B cell (primary cell): Measurements from ENCODE around the gene ASPSCR1. TPM values are rescaled to one million over a fixed set of nuclear protein-coding genes. Genes with fewer than 3 reads are reported as not detected.

ENCODE experiments used
- ATAC-seq: fragments of 200-7000 bp; cut with Tn5 transposase; one replicate; pipeline ENCODE4 v1.10.0; 2021; ENCODE audit warnings: low read depth, mild to moderate bottlenecking, moderate number of reproducible peaks, moderate library complexity
- CTCF ChIA-PET: fragments of 350-600 bp; sonication (Branson Sonifier 250); formaldehyde crosslinking; loops from one replicate; lab custom pipeline; 2021; ENCODE audit warnings: antibody characterized with exemption, inconsistent platforms; lab: Charles Lee
- POLR2A ChIA-PET: fragments of 350-600 bp; sonication (Branson Sonifier 250); formaldehyde crosslinking; loops from one replicate; lab custom pipeline; 2021; ENCODE audit warnings: antibody characterized with exemption; lab: Charles Lee
- DNase-seq: peaks from one replicate; pipeline ENCODE4 v3.0.0; 2013
- H2AFZ ChIP-seq: 2 replicates; pipeline ENCODE4 v1.6.1; 2012; ENCODE audit warnings: mild to moderate bottlenecking, low read depth, low read length; ENCODE audit not compliant: insufficient read depth, poor library complexity, severe bottlenecking
- H3K27ac ChIP-seq, 2 donors: 1 replicate in 1 of 2; 2 replicates in 1 of 2; pipeline ENCODE4 v1.5.1; 2012 to 2013; ENCODE audit warnings: low read length in 2 of 2, mild to moderate bottlenecking in 2 of 2, moderate library complexity in 1 of 2
- H3K27me3 ChIP-seq, 4 experiments: fragments of 200-600 bp in 1 of 4; sonication (generic) in 1 of 4; replicated peaks in 1 of 4; 1 replicate in 2 of 4; 2 replicates in 2 of 4; pipeline versions ENCODE4 v1.6.1 to v1.7.0; 2013 to 2016; ENCODE audit warnings: low read length in 3 of 4, mild to moderate bottlenecking in 2 of 4, mixed read lengths in 1 of 4, moderate library complexity in 1 of 4; ENCODE audit not compliant: insufficient read depth in 4 of 4, control insufficient read depth in 3 of 4; ENCODE audit errors: control extremely low read depth in 1 of 4
- H3K36me3 ChIP-seq, 2 experiments: replicated peaks in 1 of 2; 1 replicate in 1 of 2; 2 replicates in 1 of 2; pipeline versions ENCODE4 v1.6.1 to v1.7.1; 2013; ENCODE audit warnings: low read length in 1 of 2; ENCODE audit not compliant: insufficient read depth in 2 of 2, control insufficient read depth in 1 of 2; ENCODE audit errors: control extremely low read depth in 1 of 2, extremely low read depth in 1 of 2
- H3K4me1 ChIP-seq, 2 donors: fragments of 200-600 bp in 1 of 2; sonication (generic) in 1 of 2; 1 replicate in 1 of 2; 2 replicates in 1 of 2; pipeline versions ENCODE4 v1.5.1 to v1.6.1; 2013 to 2017; ENCODE audit warnings: low read length in 2 of 2; ENCODE audit not compliant: control insufficient read depth in 2 of 2, insufficient read depth in 2 of 2
- H3K4me2 ChIP-seq: replicated peaks from 2 replicates; pipeline ENCODE3; 2012; ENCODE audit warnings: mild to moderate bottlenecking, low read depth, low read length; ENCODE audit not compliant: poor library complexity, severe bottlenecking
- H3K4me3 ChIP-seq, 5 experiments: fragments of 200-600 bp in 1 of 5; sonication (generic) in 1 of 5; 1 replicate in 3 of 5; 2 replicates in 2 of 5; pipeline versions ENCODE4 v1.5.1 to v1.7.0; 2011 to 2016; ENCODE audit warnings: low read length in 4 of 5, mild to moderate bottlenecking in 4 of 5, low read depth in 2 of 5, control low read depth in 1 of 5, moderate library complexity in 1 of 5; ENCODE audit not compliant: insufficient read depth in 1 of 5; ENCODE audit errors: control extremely low read depth in 1 of 5, extremely low read depth in 1 of 5
- H3K79me2 ChIP-seq: fragments of 200-600 bp; sonication (generic); one replicate; pipeline ENCODE4 v1.6.0; 2016; ENCODE audit warnings: low read length; ENCODE audit not compliant: control insufficient read depth, insufficient read depth
- H3K9ac ChIP-seq: fragments of 200-600 bp; sonication (generic); 2 replicates; pipeline ENCODE4 v1.6.1; 2017; ENCODE audit warnings: mild to moderate bottlenecking, low read length, moderate library complexity
- H3K9me3 ChIP-seq, 3 donors: one replicate each; pipeline versions ENCODE4 v1.6.1 to v1.7.1; 2013; ENCODE audit warnings: low read length in 2 of 3; ENCODE audit not compliant: control insufficient read depth in 2 of 3, insufficient read depth in 1 of 3; ENCODE audit errors: control extremely low read depth in 1 of 3
- H4K20me1 ChIP-seq: 2 replicates; pipeline ENCODE4 v1.6.0; 2012; ENCODE audit warnings: mild to moderate bottlenecking, low read length; ENCODE audit not compliant: insufficient read depth, control insufficient read depth, poor library complexity, severe bottlenecking
- H3K27ac Mint-ChIP-seq: one replicate; pipeline ENCODE4 v1.8.0; 2021; ENCODE audit warnings: mixed read lengths
- H3K27me3 Mint-ChIP-seq: one replicate; pipeline ENCODE4 v1.8.0; 2021; ENCODE audit warnings: mixed read lengths
- H3K4me1 Mint-ChIP-seq: one replicate; pipeline ENCODE4 v1.8.0; 2021; ENCODE audit warnings: mixed read lengths
- H3K4me3 Mint-ChIP-seq: one replicate; pipeline ENCODE4 v1.8.0; 2021; ENCODE audit warnings: mixed read lengths
- H3K9me3 Mint-ChIP-seq: one replicate; pipeline ENCODE4 v1.8.0; 2022; ENCODE audit warnings: mixed read lengths; ENCODE audit not compliant: insufficient read depth
- EZH2 ChIP-seq: IDR thresholded peaks from 2 replicates; pipeline ENCODE4 v1.6.1; 2012; ENCODE audit warnings: borderline replicate concordance, low read depth, mild to moderate bottlenecking, moderate library complexity, low read length; ENCODE audit not compliant: insufficient read depth, poor library complexity, severe bottlenecking
- WGBS: methylation state at CpG from one replicate; pipeline ENCODE4 v1.1.5; 2013; ENCODE audit warnings: missing lambda C conversion rate; ENCODE audit not compliant: insufficient coverage; 5-methylcytosine and 5-hydroxymethylcytosine counted together
- intact Hi-C: fragments of 100-400 bp; cut with micrococcal nuclease; formaldehyde crosslinking; loops from one replicate; pipeline ENCODE4 v1.10.0; 2022
- polyA plus RNA-seq: library from polyadenylated mRNA; depleted of rRNA; stranded (reverse); fragments of >200 nt; gene quantifications from 2 replicates; pipeline ENCODE4 v1.2.3, GENCODE V29; 2012
- total RNA-seq, 2 donors: library from RNA; stranded (reverse); fragments of 120-200 nt in 1 of 2; gene quantifications; 1 replicate in 1 of 2; 2 replicates in 1 of 2; pipeline versions ENCODE4 v1.2.3 to v1.2.4, GENCODE V29; 2013 to 2022
- TF ChIP-seq, protein P1 (sequence below): fragments of 200-600 bp; IDR thresholded peaks from one replicate; pipeline ENCODE4 v1.8.0; 2022; ENCODE audit warnings: antibody characterized with exemption, mild to moderate bottlenecking

ASPSCR1 gene
- total and polyA plus RNA-seq, 2 donors (not counting 1 experiment from before 2014, with no cell fraction given), result 34.0 to 46.7 TPM

DNA sequence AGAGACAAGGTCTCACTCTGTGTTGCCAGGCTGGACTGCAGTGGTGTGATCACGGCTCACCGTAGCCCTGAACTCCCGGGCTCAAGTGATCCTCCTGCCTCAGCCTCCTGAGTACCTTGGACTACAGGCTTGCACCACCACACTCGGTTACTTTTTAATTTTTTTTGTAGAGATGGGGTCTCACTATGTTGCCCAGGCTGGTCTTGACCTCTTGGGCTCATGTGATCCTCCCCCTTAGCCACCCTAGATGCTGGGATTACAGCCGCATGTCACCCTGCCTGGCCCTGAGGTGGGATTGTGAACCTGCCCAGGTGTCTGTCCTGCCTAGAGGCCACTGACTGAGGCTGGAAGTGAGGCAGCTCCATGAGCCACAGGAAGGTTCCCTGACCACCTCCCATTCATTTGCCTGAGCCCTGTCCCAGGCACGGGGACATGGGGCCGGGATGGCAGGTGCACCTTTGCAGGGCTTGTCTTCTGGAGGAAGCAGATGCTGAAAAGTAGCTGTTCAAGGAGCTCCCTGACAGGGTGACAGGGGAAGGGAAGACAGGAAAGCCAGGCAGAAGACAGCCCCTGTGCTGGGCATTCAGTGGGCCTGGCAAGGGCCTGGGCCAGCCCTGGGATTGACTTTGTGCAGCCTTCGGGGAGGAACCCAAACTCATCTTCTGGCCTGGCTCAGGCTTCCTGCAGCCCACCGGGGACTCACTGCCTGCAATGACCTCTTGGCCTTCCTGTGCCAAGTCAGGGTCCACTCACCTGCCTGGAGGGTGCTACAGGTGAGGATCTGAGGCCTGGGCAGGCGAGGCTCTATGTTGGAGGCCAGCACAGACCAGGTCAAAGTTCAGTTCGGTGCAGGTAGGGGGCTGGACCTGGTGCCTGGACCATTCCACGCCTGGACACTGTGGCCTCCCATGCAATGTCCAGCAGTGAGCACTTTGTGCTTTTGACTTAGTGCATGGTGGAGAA is 8.3 kb upstream of the ASPSCR1 start:
- Histone ChIP-seq H3K4me2 (no peak overlapping the region), H2AFZ (no peak overlapping the region), H3K9ac (no peak overlapping the region), H3K9me3 (peaks cover 0 to 7% (median 4%) of the 10 kb centered on the region in 3 donors), H3K4me3 (no peak overlapping the region), H3K79me2 (no peaks in the 10 kb centered on the region), H3K27ac (no peak overlapping the region), H3K36me3 (no peaks in the 10 kb centered on the region), H3K4me1 (peaks cover 24 to 27% of the 10 kb centered on the region in 2 donors), H3K27me3 (peaks cover 0 to 8% (median 2%) of the 10 kb centered on the region in 4 experiments), H4K20me1 (no peaks in the 10 kb centered on the region)
- intact Hi-C loops, result loop anchor here (1.0 kb wide), 1 partner anchor 8 kb away; the partner anchor contains the start of gene ASPSCR1
- Mint-ChIP-seq H3K27ac (no peak overlapping the region), H3K9me3 (no peaks in the 10 kb centered on the region), H3K4me3 (no peak overlapping the region), H3K4me1 (peaks cover 15% of the 10 kb centered on the region), H3K27me3 (no peaks in the 10 kb centered on the region)
- TF ChIP-seq, protein P1, sequence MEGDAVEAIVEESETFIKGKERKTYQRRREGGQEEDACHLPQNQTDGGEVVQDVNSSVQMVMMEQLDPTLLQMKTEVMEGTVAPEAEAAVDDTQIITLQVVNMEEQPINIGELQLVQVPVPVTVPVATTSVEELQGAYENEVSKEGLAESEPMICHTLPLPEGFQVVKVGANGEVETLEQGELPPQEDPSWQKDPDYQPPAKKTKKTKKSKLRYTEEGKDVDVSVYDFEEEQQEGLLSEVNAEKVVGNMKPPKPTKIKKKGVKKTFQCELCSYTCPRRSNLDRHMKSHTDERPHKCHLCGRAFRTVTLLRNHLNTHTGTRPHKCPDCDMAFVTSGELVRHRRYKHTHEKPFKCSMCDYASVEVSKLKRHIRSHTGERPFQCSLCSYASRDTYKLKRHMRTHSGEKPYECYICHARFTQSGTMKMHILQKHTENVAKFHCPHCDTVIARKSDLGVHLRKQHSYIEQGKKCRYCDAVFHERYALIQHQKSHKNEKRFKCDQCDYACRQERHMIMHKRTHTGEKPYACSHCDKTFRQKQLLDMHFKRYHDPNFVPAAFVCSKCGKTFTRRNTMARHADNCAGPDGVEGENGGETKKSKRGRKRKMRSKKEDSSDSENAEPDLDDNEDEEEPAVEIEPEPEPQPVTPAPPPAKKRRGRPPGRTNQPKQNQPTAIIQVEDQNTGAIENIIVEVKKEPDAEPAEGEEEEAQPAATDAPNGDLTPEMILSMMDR, result no peak
- 89% methylated on average over 9 of the region's 12 CpGs for WGBS
- ATAC-seq, result no peak
- ChIA-PET POLR2A (interaction anchor here (2.7 kb wide), 1 partner anchor 8 kb away, joined by 28 read pairs; the partner anchor contains the start of gene ASPSCR1), CTCF (interaction anchor here (0.9 to 1.6 kb wide), 2 partner anchors 10 to 62 kb away, joined by 3 to 11 read pairs; partner anchors contain the start of gene RAC3)
- DNase-seq, result no peak

DNA sequence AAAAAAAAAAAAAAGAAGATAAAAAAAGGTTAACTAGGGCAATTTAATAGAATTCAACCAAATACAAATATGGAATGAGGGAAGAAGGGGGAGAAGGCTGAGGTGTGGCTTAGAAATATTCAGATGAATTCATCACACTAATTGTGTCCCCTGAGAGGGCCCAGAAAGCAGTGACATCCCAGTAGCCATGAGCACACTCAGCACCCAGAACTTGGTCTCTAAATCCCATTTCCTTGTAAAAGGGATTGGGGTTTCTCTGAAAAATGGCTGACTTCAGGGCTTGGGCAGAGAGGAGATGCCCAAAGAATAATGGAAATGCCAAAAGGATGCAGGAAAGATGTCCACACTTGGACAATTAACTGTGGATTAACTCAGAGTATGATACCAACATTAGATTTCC is 4.0 kb upstream of the ASPSCR1 start:
- H3K4me1 ChIP-seq, result peaks cover 8 to 13% of the 10 kb centered on the region in 2 donors
- H3K27me3 ChIP-seq, result no peaks in the 10 kb centered on the region
- Mint-ChIP-seq H3K4me1 (peaks cover 11% of the 10 kb centered on the region), H3K9me3 (no peaks in the 10 kb centered on the region), H3K4me3 (no peak overlapping the region), H3K27me3 (peaks cover 3% of the 10 kb centered on the region), H3K27ac (no peak overlapping the region)
- no peak overlapping the region for H3K4me2 ChIP-seq
- intact Hi-C loops, result no loop called here
- no peaks in the 10 kb centered on the region for H3K36me3 ChIP-seq
- ATAC-seq (no peak), DNase-seq (no peak)
- H3K4me3 ChIP-seq, result no peak overlapping the region
- no peak overlapping the region for H3K27ac ChIP-seq
- POLR2A ChIA-PET, result no interaction called here
- H3K9me3 ChIP-seq, result peaks cover 0 to 4% (median 4%) of the 10 kb centered on the region in 3 donors
- H4K20me1 ChIP-seq, result peaks cover 1% of the 10 kb centered on the region
- H3K9ac ChIP-seq, result no peak overlapping the region
- H2AFZ ChIP-seq, result no peak overlapping the region
- no peak for TF ChIP-seq EZH2
- TF ChIP-seq, protein P1, result no peak
- CTCF ChIA-PET, result interaction anchor here (2.2 kb wide), 1 partner anchor 14 kb away, joined by 10 read pairs; no protein-coding TSS in a partner anchor
- peaks cover 9% of the 10 kb centered on the region for H3K79me2 ChIP-seq
